B cell (primary cell): ENCODE measurements around the gene FIGNL2. TPM values are rescaled to one million over a fixed set of nuclear protein-coding genes. Genes with fewer than 3 reads are reported as not detected.
A peak's percentile ranks its signal among the peaks of the same experiment; 100 is the strongest.

Experiments used
- ATAC-seq: fragments of 200-7000 bp; cut with Tn5 transposase; one replicate; pipeline ENCODE4 v1.10.0; 2021; ENCODE audit warnings: low read depth, mild to moderate bottlenecking, moderate number of reproducible peaks, moderate library complexity
- CTCF ChIA-PET: fragments of 350-600 bp; sonication (Branson Sonifier 250); formaldehyde crosslinking; loops from one replicate; lab custom pipeline; 2021; ENCODE audit warnings: antibody characterized with exemption, inconsistent platforms; lab: Charles Lee
- POLR2A ChIA-PET: fragments of 350-600 bp; sonication (Branson Sonifier 250); formaldehyde crosslinking; loops from one replicate; lab custom pipeline; 2021; ENCODE audit warnings: antibody characterized with exemption; lab: Charles Lee
- DNase-seq: peaks from one replicate; pipeline ENCODE4 v3.0.0; 2013
- H2AFZ ChIP-seq: 2 replicates; pipeline ENCODE4 v1.6.1; 2012; ENCODE audit warnings: mild to moderate bottlenecking, low read depth, low read length; ENCODE audit not compliant: insufficient read depth, poor library complexity, severe bottlenecking
- H3K27ac ChIP-seq, 2 donors: 1 replicate in 1 of 2; 2 replicates in 1 of 2; pipeline ENCODE4 v1.5.1; 2012 to 2013; ENCODE audit warnings: low read length in 2 of 2, mild to moderate bottlenecking in 2 of 2, moderate library complexity in 1 of 2
- H3K27me3 ChIP-seq, 4 experiments: fragments of 200-600 bp in 1 of 4; sonication (generic) in 1 of 4; replicated peaks in 1 of 4; 1 replicate in 2 of 4; 2 replicates in 2 of 4; pipeline versions ENCODE4 v1.6.1 to v1.7.0; 2013 to 2016; ENCODE audit warnings: low read length in 3 of 4, mild to moderate bottlenecking in 2 of 4, mixed read lengths in 1 of 4, moderate library complexity in 1 of 4; ENCODE audit not compliant: insufficient read depth in 4 of 4, control insufficient read depth in 3 of 4; ENCODE audit errors: control extremely low read depth in 1 of 4
- H3K36me3 ChIP-seq, 2 experiments: replicated peaks in 1 of 2; 1 replicate in 1 of 2; 2 replicates in 1 of 2; pipeline versions ENCODE4 v1.6.1 to v1.7.1; 2013; ENCODE audit warnings: low read length in 1 of 2; ENCODE audit not compliant: insufficient read depth in 2 of 2, control insufficient read depth in 1 of 2; ENCODE audit errors: control extremely low read depth in 1 of 2, extremely low read depth in 1 of 2
- H3K4me1 ChIP-seq, 2 donors: fragments of 200-600 bp in 1 of 2; sonication (generic) in 1 of 2; 1 replicate in 1 of 2; 2 replicates in 1 of 2; pipeline versions ENCODE4 v1.5.1 to v1.6.1; 2013 to 2017; ENCODE audit warnings: low read length in 2 of 2; ENCODE audit not compliant: control insufficient read depth in 2 of 2, insufficient read depth in 2 of 2
- H3K4me2 ChIP-seq: replicated peaks from 2 replicates; pipeline ENCODE3; 2012; ENCODE audit warnings: mild to moderate bottlenecking, low read depth, low read length; ENCODE audit not compliant: poor library complexity, severe bottlenecking
- H3K4me3 ChIP-seq, 5 experiments: fragments of 200-600 bp in 1 of 5; sonication (generic) in 1 of 5; 1 replicate in 3 of 5; 2 replicates in 2 of 5; pipeline versions ENCODE4 v1.5.1 to v1.7.0; 2011 to 2016; ENCODE audit warnings: low read length in 4 of 5, mild to moderate bottlenecking in 4 of 5, low read depth in 2 of 5, control low read depth in 1 of 5, moderate library complexity in 1 of 5; ENCODE audit not compliant: insufficient read depth in 1 of 5; ENCODE audit errors: control extremely low read depth in 1 of 5, extremely low read depth in 1 of 5
- H3K79me2 ChIP-seq: fragments of 200-600 bp; sonication (generic); one replicate; pipeline ENCODE4 v1.6.0; 2016; ENCODE audit warnings: low read length; ENCODE audit not compliant: control insufficient read depth, insufficient read depth
- H3K9ac ChIP-seq: fragments of 200-600 bp; sonication (generic); 2 replicates; pipeline ENCODE4 v1.6.1; 2017; ENCODE audit warnings: mild to moderate bottlenecking, low read length, moderate library complexity
- H3K9me3 ChIP-seq, 3 donors: one replicate each; pipeline versions ENCODE4 v1.6.1 to v1.7.1; 2013; ENCODE audit warnings: low read length in 2 of 3; ENCODE audit not compliant: control insufficient read depth in 2 of 3, insufficient read depth in 1 of 3; ENCODE audit errors: control extremely low read depth in 1 of 3
- H4K20me1 ChIP-seq: 2 replicates; pipeline ENCODE4 v1.6.0; 2012; ENCODE audit warnings: mild to moderate bottlenecking, low read length; ENCODE audit not compliant: insufficient read depth, control insufficient read depth, poor library complexity, severe bottlenecking
- H3K27ac Mint-ChIP-seq: one replicate; pipeline ENCODE4 v1.8.0; 2021; ENCODE audit warnings: mixed read lengths
- H3K27me3 Mint-ChIP-seq: one replicate; pipeline ENCODE4 v1.8.0; 2021; ENCODE audit warnings: mixed read lengths
- H3K4me1 Mint-ChIP-seq: one replicate; pipeline ENCODE4 v1.8.0; 2021; ENCODE audit warnings: mixed read lengths
- H3K4me3 Mint-ChIP-seq: one replicate; pipeline ENCODE4 v1.8.0; 2021; ENCODE audit warnings: mixed read lengths
- H3K9me3 Mint-ChIP-seq: one replicate; pipeline ENCODE4 v1.8.0; 2022; ENCODE audit warnings: mixed read lengths; ENCODE audit not compliant: insufficient read depth
- EZH2 ChIP-seq: IDR thresholded peaks from 2 replicates; pipeline ENCODE4 v1.6.1; 2012; ENCODE audit warnings: borderline replicate concordance, low read depth, mild to moderate bottlenecking, moderate library complexity, low read length; ENCODE audit not compliant: insufficient read depth, poor library complexity, severe bottlenecking
- WGBS: methylation state at CpG from one replicate; pipeline ENCODE4 v1.1.5; 2013; ENCODE audit warnings: missing lambda C conversion rate; ENCODE audit not compliant: insufficient coverage; 5-methylcytosine and 5-hydroxymethylcytosine counted together
- intact Hi-C: fragments of 100-400 bp; cut with micrococcal nuclease; formaldehyde crosslinking; loops from one replicate; pipeline ENCODE4 v1.10.0; 2022
- polyA plus RNA-seq: library from polyadenylated mRNA; depleted of rRNA; stranded (reverse); fragments of >200 nt; gene quantifications from 2 replicates; pipeline ENCODE4 v1.2.3, GENCODE V29; 2012
- total RNA-seq, 2 donors: library from RNA; stranded (reverse); fragments of 120-200 nt in 1 of 2; gene quantifications; 1 replicate in 1 of 2; 2 replicates in 1 of 2; pipeline versions ENCODE4 v1.2.3 to v1.2.4, GENCODE V29; 2013 to 2022
- TF ChIP-seq, protein P1 (sequence below): fragments of 200-600 bp; IDR thresholded peaks from one replicate; pipeline ENCODE4 v1.8.0; 2022; ENCODE audit warnings: antibody characterized with exemption, mild to moderate bottlenecking

The FIGNL2 gene
- total and polyA plus RNA-seq, 2 donors (not counting 1 experiment from before 2014, with no cell fraction given) = 0.16 to 0.79 TPM

DNA sequence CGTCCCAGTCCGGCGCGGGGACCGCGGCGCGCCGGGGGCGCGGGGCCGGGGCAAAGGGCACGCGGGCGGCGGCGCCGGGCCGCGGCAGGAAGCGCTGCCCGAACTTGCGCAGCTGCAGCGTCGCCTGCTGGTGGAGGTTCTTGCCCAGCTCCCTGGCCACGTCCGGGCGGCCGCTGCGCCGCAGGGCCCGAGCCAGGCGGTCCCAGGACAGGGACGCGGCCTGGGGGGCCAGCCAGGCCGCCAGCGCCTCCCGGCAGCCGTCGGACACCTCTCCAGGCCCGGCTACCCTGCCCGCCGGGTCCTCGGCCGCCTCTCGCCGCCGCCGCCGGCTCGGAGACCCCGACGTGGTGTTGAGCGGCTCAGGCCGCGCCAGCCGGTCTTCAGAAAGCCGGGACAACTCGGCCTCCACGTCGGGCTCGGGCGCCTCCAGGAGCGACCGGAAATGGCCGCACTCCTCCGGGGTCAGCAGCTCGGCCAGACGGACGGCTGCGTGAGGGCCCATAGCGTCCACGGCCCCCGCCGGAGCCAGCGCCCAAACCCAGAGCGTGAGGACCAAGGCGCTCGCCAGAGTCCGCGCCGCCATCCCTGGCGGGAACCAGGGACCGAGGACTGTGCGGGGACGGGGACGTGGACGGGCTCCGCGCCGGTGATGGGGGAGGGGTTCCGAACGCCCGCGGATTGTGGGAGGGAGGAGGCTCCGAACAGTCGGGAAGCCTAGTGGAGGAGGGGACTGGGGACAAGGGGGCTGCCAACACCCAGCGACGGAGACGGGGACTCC is 34.0 kb downstream of the FIGNL2 start:
- TF ChIP-seq, protein P1, sequence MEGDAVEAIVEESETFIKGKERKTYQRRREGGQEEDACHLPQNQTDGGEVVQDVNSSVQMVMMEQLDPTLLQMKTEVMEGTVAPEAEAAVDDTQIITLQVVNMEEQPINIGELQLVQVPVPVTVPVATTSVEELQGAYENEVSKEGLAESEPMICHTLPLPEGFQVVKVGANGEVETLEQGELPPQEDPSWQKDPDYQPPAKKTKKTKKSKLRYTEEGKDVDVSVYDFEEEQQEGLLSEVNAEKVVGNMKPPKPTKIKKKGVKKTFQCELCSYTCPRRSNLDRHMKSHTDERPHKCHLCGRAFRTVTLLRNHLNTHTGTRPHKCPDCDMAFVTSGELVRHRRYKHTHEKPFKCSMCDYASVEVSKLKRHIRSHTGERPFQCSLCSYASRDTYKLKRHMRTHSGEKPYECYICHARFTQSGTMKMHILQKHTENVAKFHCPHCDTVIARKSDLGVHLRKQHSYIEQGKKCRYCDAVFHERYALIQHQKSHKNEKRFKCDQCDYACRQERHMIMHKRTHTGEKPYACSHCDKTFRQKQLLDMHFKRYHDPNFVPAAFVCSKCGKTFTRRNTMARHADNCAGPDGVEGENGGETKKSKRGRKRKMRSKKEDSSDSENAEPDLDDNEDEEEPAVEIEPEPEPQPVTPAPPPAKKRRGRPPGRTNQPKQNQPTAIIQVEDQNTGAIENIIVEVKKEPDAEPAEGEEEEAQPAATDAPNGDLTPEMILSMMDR = peak; percentile 61
- no peak for TF ChIP-seq EZH2
- Histone ChIP-seq H3K4me2 (peak overlapping the region; percentile 94), H3K27me3 (peaks cover 0 to 49% (median 14%) of the 10 kb centered on the region in 4 experiments), H3K27ac (no peak overlapping the region), H3K4me1 (peaks cover 6 to 9% of the 10 kb centered on the region in 2 donors), H3K9me3 (no peaks in the 10 kb centered on the region), H3K36me3 (no peaks in the 10 kb centered on the region), H3K4me3 (peak overlapping the region in 4 of 5 experiments; percentile 35 to 68 (median 52)), H4K20me1 (no peaks in the 10 kb centered on the region), H3K79me2 (no peaks in the 10 kb centered on the region), H2AFZ (peak overlapping the region; percentile 82), H3K9ac (peak overlapping the region; percentile 69)
- DNase-seq (peak; percentile 76), ATAC-seq (peak; percentile 88)
- Mint-ChIP-seq H3K27me3 (peaks cover 61% of the 10 kb centered on the region), H3K9me3 (no peaks in the 10 kb centered on the region), H3K4me3 (peak overlapping the region; percentile 80), H3K4me1 (peaks cover 15% of the 10 kb centered on the region), H3K27ac (no peak overlapping the region)
- ChIA-PET CTCF (interaction anchor here (1.2 to 2.7 kb wide), 5 partner anchors 9 to 393 kb away, joined by 4 to 12 read pairs (median 5); no protein-coding TSS in a partner anchor), POLR2A (no interaction called here)
- intact Hi-C loops = loop anchor here (2.0 kb wide), 1 partner anchor 394 kb away; no protein-coding TSS in a partner anchor
- WGBS = 7% methylated on average over 98 of the region's 100 CpGs

DNA sequence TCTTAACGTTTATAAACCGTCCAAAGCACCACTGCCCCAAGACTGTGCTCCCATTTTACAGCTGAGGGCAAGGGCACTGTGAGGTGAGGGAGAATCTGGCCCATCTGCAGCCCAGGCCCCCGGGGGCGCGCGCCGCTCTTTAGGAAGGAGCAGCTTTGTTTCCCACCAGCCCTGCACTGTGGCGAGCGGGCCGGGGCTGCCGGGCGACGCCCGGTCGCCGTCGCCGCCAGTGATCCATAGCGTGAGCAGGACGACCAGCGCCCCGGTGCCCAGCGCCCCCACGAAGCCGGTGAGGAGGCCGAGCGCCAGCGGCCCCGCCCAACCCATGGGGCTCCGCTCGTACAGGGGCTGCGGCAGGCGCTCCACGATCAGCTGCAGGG is 34.6 kb downstream of the FIGNL2 start:
- Histone ChIP-seq H2AFZ (peak overlapping the region; percentile 82), H3K9ac (peak overlapping the region; percentile 69), H3K4me3 (peak overlapping the region in 4 of 5 experiments; percentile 11 to 68 (median 52)), H3K79me2 (no peaks in the 10 kb centered on the region), H3K4me2 (peak overlapping the region; percentile 94), H3K36me3 (no peaks in the 10 kb centered on the region), H3K9me3 (no peaks in the 10 kb centered on the region), H3K27me3 (peaks cover 0 to 44% (median 14%) of the 10 kb centered on the region in 4 experiments), H4K20me1 (no peaks in the 10 kb centered on the region), H3K4me1 (peaks cover 10 to 14% of the 10 kb centered on the region in 2 donors), H3K27ac (no peak overlapping the region)
- no peak overlapping the region for H3K27ac Mint-ChIP-seq
- intact Hi-C loops = loop anchor here (2.0 kb wide), 1 partner anchor 393 kb away; no protein-coding TSS in a partner anchor
- WGBS = 9% methylated on average over 34 of the region's 34 CpGs
- ATAC-seq (peak; percentile 40), DNase-seq (peak; percentile 22)
- H3K4me3 Mint-ChIP-seq = peak overlapping the region; percentile 62
- TF ChIP-seq, protein P1 = no peak
- no peak for TF ChIP-seq EZH2
- ChIA-PET POLR2A (no interaction called here), CTCF (interaction anchor here (1.1 to 2.7 kb wide), 5 partner anchors 10 to 393 kb away, joined by 3 to 12 read pairs (median 5); no protein-coding TSS in a partner anchor)
- H3K4me1 Mint-ChIP-seq = peaks cover 20% of the 10 kb centered on the region
- H3K9me3 Mint-ChIP-seq = no peaks in the 10 kb centered on the region
- peaks cover 63% of the 10 kb centered on the region for H3K27me3 Mint-ChIP-seq
